Measurements from ENCODE around the gene CER1.

The CER1 gene

DNA sequence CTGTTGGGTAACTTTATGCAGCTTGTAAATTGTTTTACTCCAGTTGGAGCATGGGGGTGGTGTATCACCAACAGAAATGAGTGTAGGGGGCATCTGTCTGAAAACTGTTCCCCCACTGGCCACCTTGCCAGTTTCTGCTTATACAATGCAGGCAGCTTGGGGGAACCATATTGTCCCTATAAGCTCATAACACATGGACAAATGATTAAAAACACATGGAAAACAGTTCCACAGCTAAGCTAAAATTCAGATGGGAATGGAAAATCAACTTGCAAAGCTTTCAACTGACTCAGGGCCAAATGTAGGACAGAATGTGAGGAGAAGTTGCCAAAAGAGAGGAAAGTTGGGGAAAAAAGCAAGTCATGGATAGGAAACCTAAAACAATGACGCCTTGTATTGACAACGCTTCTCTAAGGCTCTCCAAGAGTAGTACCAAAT lies 7.9 kb upstream of the CER1 start:
- Histone ChIP-seq H3K9me3 (ENCODE audit: control insufficient read depth, insufficient read depth, low read length) (no peaks in the 10 kb centered on the region), H3K27me3 (ENCODE audit: control insufficient read depth, low read length) (0 out of 2 replicates have a peak, but pooled peaks cover 2% of the 10 kb centered on the region), H3K4me2 (ENCODE audit: low read length) (no peak overlapping the region), H3K36me3 (ENCODE audit: control insufficient read depth, low read length) (no peaks in the 10 kb centered on the region), H3K9me2 (replicated peaks; ENCODE audit: control insufficient read depth, low read length) (no peaks in the 10 kb centered on the region), H3F3A (ENCODE audit: control insufficient read depth, insufficient read depth) (no peaks in the 10 kb centered on the region), H3K79me2 (ENCODE audit: control insufficient read depth, low read length) (no peaks in the 10 kb centered on the region), H3K4me3 (ENCODE audit: low read length) (no peak overlapping the region), H3K4me1 (ENCODE audit: control insufficient read depth, low read length) (no peaks in the 10 kb centered on the region), H3K27ac (ENCODE audit: low read depth, low read length) (no peak overlapping the region), H4K20me1 (ENCODE audit: control insufficient read depth, insufficient read depth, low read depth, low read length) (no peaks in the 10 kb centered on the region)
- TF ChIP-seq, protein P1, sequence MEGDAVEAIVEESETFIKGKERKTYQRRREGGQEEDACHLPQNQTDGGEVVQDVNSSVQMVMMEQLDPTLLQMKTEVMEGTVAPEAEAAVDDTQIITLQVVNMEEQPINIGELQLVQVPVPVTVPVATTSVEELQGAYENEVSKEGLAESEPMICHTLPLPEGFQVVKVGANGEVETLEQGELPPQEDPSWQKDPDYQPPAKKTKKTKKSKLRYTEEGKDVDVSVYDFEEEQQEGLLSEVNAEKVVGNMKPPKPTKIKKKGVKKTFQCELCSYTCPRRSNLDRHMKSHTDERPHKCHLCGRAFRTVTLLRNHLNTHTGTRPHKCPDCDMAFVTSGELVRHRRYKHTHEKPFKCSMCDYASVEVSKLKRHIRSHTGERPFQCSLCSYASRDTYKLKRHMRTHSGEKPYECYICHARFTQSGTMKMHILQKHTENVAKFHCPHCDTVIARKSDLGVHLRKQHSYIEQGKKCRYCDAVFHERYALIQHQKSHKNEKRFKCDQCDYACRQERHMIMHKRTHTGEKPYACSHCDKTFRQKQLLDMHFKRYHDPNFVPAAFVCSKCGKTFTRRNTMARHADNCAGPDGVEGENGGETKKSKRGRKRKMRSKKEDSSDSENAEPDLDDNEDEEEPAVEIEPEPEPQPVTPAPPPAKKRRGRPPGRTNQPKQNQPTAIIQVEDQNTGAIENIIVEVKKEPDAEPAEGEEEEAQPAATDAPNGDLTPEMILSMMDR (IDR thresholded peaks at IDR 0.05; ENCODE audit: low read depth, low read length, poor library complexity, severe bottlenecking) = no peak
- TF ChIP-seq EZH2phosphoT487 (IDR thresholded peaks at IDR 0.05; ENCODE audit: borderline replicate concordance, low read length) = no peak

DNA sequence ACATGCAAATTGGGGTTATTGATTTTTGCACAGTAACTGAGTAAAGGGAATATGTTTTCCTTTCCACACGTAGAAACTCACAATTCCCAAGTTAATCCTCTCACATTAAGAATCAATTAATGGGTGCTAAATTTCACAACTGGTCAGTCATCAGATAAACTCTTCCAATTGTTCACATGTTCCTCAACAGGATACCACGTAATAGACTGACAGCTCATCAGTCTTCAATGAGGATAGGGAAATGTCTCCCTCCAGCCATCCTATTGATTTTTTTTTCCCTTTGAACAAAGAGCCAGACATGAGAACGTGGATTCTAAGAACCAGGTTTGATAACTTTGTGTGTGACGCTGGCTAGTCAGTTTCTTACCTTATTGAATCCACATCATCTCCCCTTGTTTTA lies 768 bp upstream of the CER1 start:
- peaks cover 11% of the 10 kb centered on the region for H3K27me3 ChIP-seq (ENCODE audit: control insufficient read depth, low read length)
- H3K4me1 ChIP-seq (ENCODE audit: control insufficient read depth, low read length) = no peaks in the 10 kb centered on the region
- no peak overlapping the region for H3K4me2 ChIP-seq (ENCODE audit: low read length)
- H4K20me1 ChIP-seq (ENCODE audit: control insufficient read depth, insufficient read depth, low read depth, low read length) = no peaks in the 10 kb centered on the region
- H3F3A ChIP-seq (ENCODE audit: control insufficient read depth, insufficient read depth) = no peaks in the 10 kb centered on the region
- H3K36me3 ChIP-seq (ENCODE audit: control insufficient read depth, low read length) = no peaks in the 10 kb centered on the region
- H3K9me2 ChIP-seq (replicated peaks; ENCODE audit: control insufficient read depth, low read length) = no peaks in the 10 kb centered on the region
- no peak overlapping the region for H3K27ac ChIP-seq (ENCODE audit: low read depth, low read length)
- H3K9me3 ChIP-seq (ENCODE audit: control insufficient read depth, insufficient read depth, low read length) = no peaks in the 10 kb centered on the region
- no peak overlapping the region for H3K4me3 ChIP-seq (ENCODE audit: low read length)
- H3K79me2 ChIP-seq (ENCODE audit: control insufficient read depth, low read length) = no peaks in the 10 kb centered on the region
- TF ChIP-seq, protein P1 (IDR thresholded peaks at IDR 0.05; ENCODE audit: low read depth, low read length, poor library complexity, severe bottlenecking) = no peak
- TF ChIP-seq EZH2phosphoT487 (IDR thresholded peaks at IDR 0.05; ENCODE audit: borderline replicate concordance, low read length) = no peak

DNA sequence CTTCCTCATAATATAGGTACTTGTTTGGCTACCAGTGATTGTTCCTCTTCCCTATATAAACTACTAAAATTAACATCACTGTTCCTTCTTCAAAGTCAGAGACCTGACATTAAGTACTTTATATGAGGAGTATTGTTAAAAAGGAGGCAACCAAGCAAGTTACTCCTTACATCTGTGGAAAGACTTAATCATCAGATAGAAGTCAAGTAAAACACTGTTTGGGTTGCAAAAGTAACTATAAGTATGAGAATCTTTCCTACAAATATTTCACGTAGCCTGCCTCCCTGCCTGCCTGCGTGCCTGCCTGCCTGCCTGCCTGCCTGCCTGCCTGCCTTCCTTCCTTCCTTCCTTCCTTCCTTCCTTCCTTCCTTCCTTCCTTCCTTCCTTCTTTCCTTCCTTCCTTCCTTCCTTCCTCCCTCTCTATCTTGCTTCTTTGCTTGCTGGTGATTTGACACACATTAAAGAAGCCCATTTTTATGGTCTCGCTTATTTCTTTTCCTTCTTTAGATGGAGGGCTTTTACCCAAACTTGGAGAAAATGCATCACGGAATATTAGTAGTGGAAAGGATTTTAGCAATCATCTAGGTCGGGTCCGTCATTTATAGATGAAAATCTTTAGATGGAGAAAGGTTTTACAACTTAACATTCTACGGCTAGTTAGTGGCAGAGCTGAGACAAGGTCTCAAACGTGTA lies 3.2 kb downstream of the CER1 start:
- H4K20me1 ChIP-seq (ENCODE audit: control insufficient read depth, insufficient read depth, low read depth, low read length) = no peaks in the 10 kb centered on the region
- H3K36me3 ChIP-seq (ENCODE audit: control insufficient read depth, low read length) = no peaks in the 10 kb centered on the region
- H3K9me2 ChIP-seq (replicated peaks; ENCODE audit: control insufficient read depth, low read length) = no peaks in the 10 kb centered on the region
- H3K4me1 ChIP-seq (ENCODE audit: control insufficient read depth, low read length) = no peaks in the 10 kb centered on the region
- no peaks in the 10 kb centered on the region for H3K9me3 ChIP-seq (ENCODE audit: control insufficient read depth, insufficient read depth, low read length)
- peaks cover 19% of the 10 kb centered on the region for H3K27me3 ChIP-seq (ENCODE audit: control insufficient read depth, low read length)
- H3K4me2 ChIP-seq (ENCODE audit: low read length) = no peak overlapping the region
- TF ChIP-seq EZH2phosphoT487 (IDR thresholded peaks at IDR 0.05; ENCODE audit: borderline replicate concordance, low read length) = no peak
- TF ChIP-seq, protein P1 (IDR thresholded peaks at IDR 0.05; ENCODE audit: low read depth, low read length, poor library complexity, severe bottlenecking) = no peak
- H3K79me2 ChIP-seq (ENCODE audit: control insufficient read depth, low read length) = no peaks in the 10 kb centered on the region
- H3K27ac ChIP-seq (ENCODE audit: low read depth, low read length) = no peak overlapping the region
- H3K4me3 ChIP-seq (ENCODE audit: low read length) = no peak overlapping the region
- no peaks in the 10 kb centered on the region for H3F3A ChIP-seq (ENCODE audit: control insufficient read depth, insufficient read depth)
